A549 (cell line): Measurements from ENCODE around the gene NSUN6. TPM values are rescaled to one million over a fixed set of nuclear protein-coding genes. Genes with fewer than 3 reads are reported as not detected.

ENCODE experiments used
- BHLHE40 ChIP-seq: IDR thresholded peaks from 2 replicates; pipeline ENCODE4 v1.6.1; 2012; ENCODE audit warnings: low read depth, low read length, inconsistent platforms
- CHD2 ChIP-seq: fragments of 150-350 bp; IDR thresholded peaks from 2 replicates; pipeline ENCODE4 v1.6.1; 2014; ENCODE audit warnings: low read length; ENCODE audit not compliant: partially characterized antibody
- CHD4 ChIP-seq: fragments of 200-600 bp; sonication (generic); IDR thresholded peaks from 2 replicates; pipeline ENCODE4 v1.6.1; 2016; ENCODE audit warnings: antibody characterized with exemption, mild to moderate bottlenecking, borderline replicate concordance
- FOSB ChIP-seq: fragments of 250-450 bp; sonication (Bioruptor Pico); IDR thresholded peaks from 2 replicates; pipeline ENCODE4 v1.5.0; 2020; ENCODE audit warnings: mild to moderate bottlenecking, moderate library complexity
- FOSL2 ChIP-seq, 2 experiments: fragments of 450-650 bp in 1 of 2; fragments of >200 bp in 1 of 2; sonication (Bioruptor Twin) in 1 of 2; formaldehyde crosslinking; IDR thresholded peaks; 2 replicates each; pipeline versions ENCODE4 v1.5.0 to v1.6.1; 2016 to 2020; ENCODE audit warnings: mild to moderate bottlenecking in 1 of 2, moderate library complexity in 1 of 2
- FOXS1 ChIP-seq: fragments of 250-450 bp; sonication (Bioruptor Pico); IDR thresholded peaks from 2 replicates; pipeline ENCODE4 v1.5.0; 2020; ENCODE audit warnings: mild to moderate bottlenecking, moderate library complexity
- GATA3 ChIP-seq: IDR thresholded peaks from 2 replicates; pipeline ENCODE4 v1.6.1; 2012; ENCODE audit warnings: borderline replicate concordance
- HEYL ChIP-seq: fragments of 250-450 bp; sonication (Bioruptor Pico); IDR thresholded peaks from 2 replicates; pipeline ENCODE4 v1.8.0; 2021; ENCODE audit warnings: mild to moderate bottlenecking, moderate library complexity
- HOXA7 ChIP-seq: fragments of 250-450 bp; sonication (Bioruptor Pico); IDR thresholded peaks from 2 replicates; pipeline ENCODE4 v1.5.0; 2020; ENCODE audit warnings: mild to moderate bottlenecking, moderate library complexity
- HOXB13 ChIP-seq: fragments of 250-450 bp; sonication (Bioruptor Pico); IDR thresholded peaks from 2 replicates; pipeline ENCODE4 v1.5.0; 2020; ENCODE audit warnings: low read depth, mild to moderate bottlenecking, moderate library complexity
- JUN ChIP-seq, 2 experiments: fragments of >200 bp; sonication (Bioruptor Twin); formaldehyde crosslinking; IDR thresholded peaks; 2 replicates in 1 of 2; 3 replicates in 1 of 2; pipeline ENCODE4 v1.6.1; 2016 to 2017
- JUNB ChIP-seq: fragments of >200 bp; sonication (Bioruptor Twin); formaldehyde crosslinking; IDR thresholded peaks from 2 replicates; pipeline ENCODE4 v1.6.1; 2016
- KDM1A ChIP-seq: fragments of 200-600 bp; sonication (generic); IDR thresholded peaks from 2 replicates; pipeline ENCODE4 v1.6.1; 2016; ENCODE audit warnings: low read depth, mild to moderate bottlenecking
- KDM5A ChIP-seq: fragments of 200-600 bp; sonication (generic); IDR thresholded peaks from 2 replicates; pipeline ENCODE4 v1.6.1; 2016; ENCODE audit warnings: antibody characterized with exemption, mild to moderate bottlenecking
- MAFK ChIP-seq: fragments of 450-650 bp; IDR thresholded peaks from 2 replicates; pipeline ENCODE4 v1.6.1; 2014; ENCODE audit not compliant: partially characterized antibody
- MAZ ChIP-seq: fragments of 150-350 bp; IDR thresholded peaks from 2 replicates; pipeline ENCODE4 v1.6.1; 2014; ENCODE audit warnings: antibody characterized with exemption, low read depth, low read length, borderline replicate concordance
- MYC ChIP-seq: IDR thresholded peaks from 2 replicates; pipeline ENCODE4 v1.6.1; 2012; ENCODE audit warnings: mild to moderate bottlenecking, inconsistent platforms, low read length, improper control_type of control experiment, borderline replicate concordance
- RFX5 ChIP-seq: fragments of 450-650 bp; IDR thresholded peaks from 2 replicates; pipeline ENCODE4 v1.7.1; 2014; ENCODE audit warnings: antibody characterized with exemption, mild to moderate bottlenecking, moderate library complexity
- TP53 ChIP-seq: fragments of 250-450 bp; sonication (Bioruptor Pico); IDR thresholded peaks from 2 replicates; pipeline ENCODE4 v1.5.0; 2021; ENCODE audit warnings: mild to moderate bottlenecking, moderate library complexity
- ZFP36 ChIP-seq: fragments of 450-650 bp; IDR thresholded peaks from 2 replicates; pipeline ENCODE4 v1.6.1; 2014; ENCODE audit warnings: borderline replicate concordance; ENCODE audit not compliant: partially characterized antibody
- polyA plus RNA-seq, 4 experiments: library from polyadenylated mRNA; depleted of rRNA in 3 of 4; stranded (reverse); fragments of >200 nt; fragmentation: RNase III in 1 of 4; extraction: RNeasy Plus Mini Kit Qiagen cat#74134 plus additional on column Dnase treatment in 1 of 4; gene quantifications; 2 replicates in 3 of 4; 3 replicates in 1 of 4; pipeline ENCODE4 v1.2.3, GENCODE V29; 2011 to 2017
- TF ChIP-seq, protein P1 (sequence below): fragments of >200 bp; sonication (Bioruptor Twin); formaldehyde crosslinking; IDR thresholded peaks from 3 replicates; pipeline ENCODE4 v1.5.1; 2016
- TF ChIP-seq, protein P2 (sequence below): IDR thresholded peaks from 2 replicates; pipeline ENCODE4 v1.6.1; 2012; ENCODE audit warnings: low read depth, borderline replicate concordance
- TF ChIP-seq, protein P3 (sequence below): fragments of 250-450 bp; sonication (Bioruptor Pico); IDR thresholded peaks from 2 replicates; pipeline ENCODE4 v1.5.0; 2021; ENCODE audit warnings: mild to moderate bottlenecking, moderate library complexity, borderline replicate concordance

Gene NSUN6
- polyA plus RNA-seq, 2 of the 4 experiments (the other 2 are of a cell fraction): 6.5 to 14.7 TPM

DNA sequence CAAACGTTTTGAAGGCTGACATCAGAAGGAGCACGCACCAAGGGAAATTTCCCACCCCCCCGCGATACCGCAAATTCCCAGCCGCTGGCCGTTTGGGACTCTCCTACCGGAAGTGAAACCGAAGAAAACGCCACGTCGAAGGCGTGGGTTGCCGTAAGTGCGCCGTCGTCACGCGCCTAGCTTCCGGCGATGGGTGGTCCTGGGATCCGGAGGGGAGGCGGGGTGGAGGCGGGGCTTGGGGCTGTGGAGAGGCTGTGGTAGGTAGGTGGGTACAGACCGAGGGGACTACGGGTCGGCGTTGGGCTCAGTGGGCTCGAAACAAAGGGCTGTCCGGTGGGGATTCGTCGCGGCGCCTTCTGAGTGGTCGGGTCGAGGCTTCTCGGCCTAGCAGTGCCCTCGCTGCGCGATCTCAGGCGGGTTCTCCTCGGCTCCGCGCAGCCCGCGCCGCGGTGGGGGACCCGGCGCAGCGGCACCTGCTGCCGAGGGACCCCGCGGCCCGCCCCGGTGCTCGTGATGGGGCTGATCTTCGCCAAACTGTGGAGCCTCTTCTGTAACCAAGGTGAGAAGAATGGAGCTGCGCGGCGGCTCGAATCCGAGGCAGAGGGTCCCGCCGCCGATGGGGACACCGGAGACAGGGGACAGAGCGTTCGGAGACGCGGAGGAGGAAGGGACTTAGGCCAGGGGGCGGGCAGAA lies 7.9 kb upstream of the NSUN6 start, which contains the start of gene ARL5B (continued):
- TF ChIP-seq, protein P1, sequence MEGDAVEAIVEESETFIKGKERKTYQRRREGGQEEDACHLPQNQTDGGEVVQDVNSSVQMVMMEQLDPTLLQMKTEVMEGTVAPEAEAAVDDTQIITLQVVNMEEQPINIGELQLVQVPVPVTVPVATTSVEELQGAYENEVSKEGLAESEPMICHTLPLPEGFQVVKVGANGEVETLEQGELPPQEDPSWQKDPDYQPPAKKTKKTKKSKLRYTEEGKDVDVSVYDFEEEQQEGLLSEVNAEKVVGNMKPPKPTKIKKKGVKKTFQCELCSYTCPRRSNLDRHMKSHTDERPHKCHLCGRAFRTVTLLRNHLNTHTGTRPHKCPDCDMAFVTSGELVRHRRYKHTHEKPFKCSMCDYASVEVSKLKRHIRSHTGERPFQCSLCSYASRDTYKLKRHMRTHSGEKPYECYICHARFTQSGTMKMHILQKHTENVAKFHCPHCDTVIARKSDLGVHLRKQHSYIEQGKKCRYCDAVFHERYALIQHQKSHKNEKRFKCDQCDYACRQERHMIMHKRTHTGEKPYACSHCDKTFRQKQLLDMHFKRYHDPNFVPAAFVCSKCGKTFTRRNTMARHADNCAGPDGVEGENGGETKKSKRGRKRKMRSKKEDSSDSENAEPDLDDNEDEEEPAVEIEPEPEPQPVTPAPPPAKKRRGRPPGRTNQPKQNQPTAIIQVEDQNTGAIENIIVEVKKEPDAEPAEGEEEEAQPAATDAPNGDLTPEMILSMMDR: no peak
- TF ChIP-seq JUNB (no peak), FOXS1 (CRISPR knock-in tag) (no peak), HOXB13 (CRISPR knock-in tag) (no peak), TP53 (CRISPR knock-in tag) (no peak), FOSB (CRISPR knock-in tag) (no peak), CHD2 (no peak), CHD4 (no peak), KDM5A (no peak), BHLHE40 (peak; percentile 9; the same call in 1 of the 2 replicates), ZFP36 (no peak), MYC (peak; percentile 78; the same call in 1 of the 2 replicates), MAFK (no peak), GATA3 (peak; percentile 54; the same call in 1 of the 2 replicates), HEYL (CRISPR knock-in tag) (no peak), RFX5 (no peak), MAZ (no peak), JUN (IDR thresholded peaks at IDR 0.05) (peak; percentile 61 to 89; a peak in 4 of 5 replicates), KDM1A (no peak), FOSL2 (IDR thresholded peaks at IDR 0.05) (no peak), FOSL2 (CRISPR knock-in tag; IDR thresholded peaks at IDR 0.05) (no peak; the same call in 1 of the 2 replicates), HOXA7 (CRISPR knock-in tag) (no peak)
- TF ChIP-seq, protein P2, sequence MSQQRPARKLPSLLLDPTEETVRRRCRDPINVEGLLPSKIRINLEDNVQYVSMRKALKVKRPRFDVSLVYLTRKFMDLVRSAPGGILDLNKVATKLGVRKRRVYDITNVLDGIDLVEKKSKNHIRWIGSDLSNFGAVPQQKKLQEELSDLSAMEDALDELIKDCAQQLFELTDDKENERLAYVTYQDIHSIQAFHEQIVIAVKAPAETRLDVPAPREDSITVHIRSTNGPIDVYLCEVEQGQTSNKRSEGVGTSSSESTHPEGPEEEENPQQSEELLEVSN: no peak
- TF ChIP-seq, protein P3, sequence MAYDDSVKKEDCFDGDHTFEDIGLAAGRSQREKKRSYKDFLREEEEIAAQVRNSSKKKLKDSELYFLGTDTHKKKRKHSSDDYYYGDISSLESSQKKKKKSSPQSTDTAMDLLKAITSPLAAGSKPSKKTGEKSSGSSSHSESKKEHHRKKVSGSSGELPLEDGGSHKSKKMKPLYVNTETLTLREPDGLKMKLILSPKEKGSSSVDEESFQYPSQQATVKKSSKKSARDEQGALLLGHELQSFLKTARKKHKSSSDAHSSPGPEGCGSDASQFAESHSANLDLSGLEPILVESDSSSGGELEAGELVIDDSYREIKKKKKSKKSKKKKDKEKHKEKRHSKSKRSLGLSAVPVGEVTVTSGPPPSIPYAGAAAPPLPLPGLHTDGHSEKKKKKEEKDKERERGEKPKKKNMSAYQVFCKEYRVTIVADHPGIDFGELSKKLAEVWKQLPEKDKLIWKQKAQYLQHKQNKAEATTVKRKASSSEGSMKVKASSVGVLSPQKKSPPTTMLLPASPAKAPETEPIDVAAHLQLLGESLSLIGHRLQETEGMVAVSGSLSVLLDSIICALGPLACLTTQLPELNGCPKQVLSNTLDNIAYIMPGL (CRISPR knock-in tag): no peak
